CD14-positive monocyte (primary cell): ENCODE measurements around the gene RSPH1. TPM values are rescaled to one million over a fixed set of nuclear protein-coding genes. Genes with fewer than 3 reads are reported as not detected.

ENCODE experiments used
- DNase-seq, 3 donors: peaks; one replicate each; pipeline ENCODE4 v3.0.0-alpha.2; 2011 to 2022
- H2AFZ ChIP-seq: 2 replicates; pipeline ENCODE4 v1.6.0; 2012; ENCODE audit warnings: mild to moderate bottlenecking, low read depth, low read length, inconsistent platforms; ENCODE audit not compliant: insufficient read depth, poor library complexity, severe bottlenecking
- H3K27ac ChIP-seq, 2 donors: 1 replicate in 1 of 2; 2 replicates in 1 of 2; pipeline ENCODE4 v1.5.1; 2012 to 2013; ENCODE audit warnings: low read length in 2 of 2, control low read depth in 1 of 2, inconsistent platforms in 1 of 2, low read depth in 1 of 2, mild to moderate bottlenecking in 1 of 2
- H3K27me3 ChIP-seq, 2 donors: one replicate each; pipeline versions ENCODE4 v1.6.0 to v1.6.1; 2011 to 2013; ENCODE audit warnings: low read length in 2 of 2; ENCODE audit not compliant: control insufficient read depth in 2 of 2, insufficient read depth in 2 of 2
- H3K36me3 ChIP-seq, 2 donors: replicated peaks in 1 of 2; 1 replicate in 1 of 2; 2 replicates in 1 of 2; pipeline versions ENCODE4 v1.5.1 to v1.6.1; 2012 to 2013; ENCODE audit warnings: low read length in 2 of 2, control low read depth in 1 of 2, inconsistent platforms in 1 of 2, mild to moderate bottlenecking in 1 of 2; ENCODE audit not compliant: insufficient read depth in 2 of 2, control insufficient read depth in 1 of 2
- H3K4me1 ChIP-seq, 2 donors: 1 replicate in 1 of 2; 2 replicates in 1 of 2; pipeline versions ENCODE4 v1.5.1 to v1.6.1; 2012 to 2013; ENCODE audit warnings: low read length in 2 of 2, control low read depth in 1 of 2, inconsistent platforms in 1 of 2, mild to moderate bottlenecking in 1 of 2, moderate library complexity in 1 of 2; ENCODE audit not compliant: insufficient read depth in 2 of 2, control insufficient read depth in 1 of 2
- H3K4me2 ChIP-seq: replicated peaks from 2 replicates; pipeline ENCODE3; 2012; ENCODE audit warnings: low read length, moderate library complexity, mild to moderate bottlenecking; ENCODE audit not compliant: poor library complexity, severe bottlenecking; ENCODE audit errors: extremely low read depth
- H3K4me3 ChIP-seq, 3 experiments: fragments of 200-600 bp in 1 of 3; sonication (generic) in 1 of 3; replicated peaks in 1 of 3; 1 replicate in 2 of 3; 2 replicates in 1 of 3; pipeline ENCODE4 v1.5.1; 2011 to 2013; ENCODE audit warnings: low read length in 3 of 3, mild to moderate bottlenecking in 3 of 3, control low read depth in 2 of 3, low read depth in 2 of 3, inconsistent platforms in 1 of 3, moderate library complexity in 1 of 3
- H3K79me2 ChIP-seq: 2 replicates; pipeline ENCODE4 v1.6.0; 2012; ENCODE audit warnings: mild to moderate bottlenecking, control low read depth, inconsistent platforms, low read length, moderate library complexity; ENCODE audit not compliant: insufficient read depth
- H3K9ac ChIP-seq: 2 replicates; pipeline ENCODE4 v1.6.0; 2017; ENCODE audit warnings: low read length, mild to moderate bottlenecking; ENCODE audit not compliant: insufficient read depth, poor library complexity, severe bottlenecking
- H3K9me3 ChIP-seq, 2 donors: replicated peaks in 1 of 2; 1 replicate in 1 of 2; 2 replicates in 1 of 2; pipeline versions ENCODE4 v1.5.1 to v1.6.1; 2012 to 2013; ENCODE audit warnings: low read length in 2 of 2, control low read depth in 1 of 2; ENCODE audit not compliant: control insufficient read depth in 1 of 2, insufficient read depth in 1 of 2
- H4K20me1 ChIP-seq: 2 replicates; pipeline ENCODE4 v1.6.0; 2012; ENCODE audit warnings: mild to moderate bottlenecking, low read length, control low read depth, moderate library complexity; ENCODE audit not compliant: insufficient read depth
- H3K27ac Mint-ChIP-seq, 7 donors: one replicate each; pipeline ENCODE4 v1.8.0; 2020; ENCODE audit warnings: mild to moderate bottlenecking in 7 of 7, mixed read lengths in 7 of 7, moderate library complexity in 6 of 7, inconsistent platforms in 2 of 7
- H3K27me3 Mint-ChIP-seq, 3 donors: one replicate each; pipeline ENCODE4 v1.8.0; 2021 to 2022; ENCODE audit warnings: low read depth in 3 of 3, mild to moderate bottlenecking in 3 of 3, mixed read lengths in 3 of 3, moderate library complexity in 3 of 3, inconsistent platforms in 1 of 3
- H3K36me3 Mint-ChIP-seq, 2 donors: one replicate each; pipeline ENCODE4 v1.8.0; 2020; ENCODE audit warnings: mixed read lengths in 2 of 2, inconsistent platforms in 1 of 2, mild to moderate bottlenecking in 1 of 2
- H3K4me1 Mint-ChIP-seq: one replicate; pipeline ENCODE4 v1.8.0; 2020; ENCODE audit warnings: mild to moderate bottlenecking, mixed read lengths
- H3K4me3 Mint-ChIP-seq, 2 donors: one replicate each; pipeline ENCODE4 v1.8.0; 2020; ENCODE audit warnings: mild to moderate bottlenecking in 2 of 2, mixed read lengths in 2 of 2, moderate library complexity in 1 of 2
- H3K9me3 Mint-ChIP-seq, 7 donors: one replicate each; pipeline ENCODE4 v1.8.0; 2020 to 2022; ENCODE audit warnings: mixed read lengths in 7 of 7, mild to moderate bottlenecking in 6 of 7, moderate library complexity in 6 of 7, inconsistent platforms in 2 of 7
- CTCF ChIP-seq: fragments of 200-600 bp; IDR thresholded peaks from one replicate; pipeline ENCODE4 v1.8.0; 2022; ENCODE audit warnings: antibody characterized with exemption, mild to moderate bottlenecking
- WGBS: methylation state at CpG from one replicate; pipeline ENCODE4 v1.1.5; 2013; ENCODE audit warnings: missing lambda C conversion rate; ENCODE audit not compliant: insufficient coverage; 5-methylcytosine and 5-hydroxymethylcytosine counted together
- intact Hi-C, 2 donors: fragments of 100-400 bp; cut with micrococcal nuclease; formaldehyde crosslinking; loops; one replicate each; pipeline versions ENCODE4 v1.15.0 to v1.15.1; 2023
- polyA plus RNA-seq, 3 donors: library from polyadenylated mRNA; depleted of rRNA in 1 of 3; unstranded in 2 of 3; stranded (reverse) in 1 of 3; fragments of 300-500 nt in 2 of 3; fragments of >200 nt in 1 of 3; fragmentation: Illumina TruSeq in 2 of 3; gene quantifications; 1 replicate in 2 of 3; 2 replicates in 1 of 3; pipeline ENCODE4 v1.2.3, GENCODE V29; 2012 to 2021

Gene RSPH1
- polyA plus RNA-seq, 3 donors: 0.03 TPM; not detected in 2

GRCh38 chr21:42432695-42433094 is 63.3 kb downstream of the RSPH1 start:
- Histone ChIP-seq H3K36me3 (no peaks in the 10 kb centered on the region), H4K20me1 (no peaks in the 10 kb centered on the region), H3K27ac (no peak overlapping the region), H3K4me3 (no peak overlapping the region), H3K9me3 (no peaks in the 10 kb centered on the region), H2AFZ (no peak overlapping the region), H3K9ac (no peak overlapping the region), H3K4me1 (peaks cover 7% of the 10 kb centered on the region in 2 donors), H3K27me3 (no peaks in the 10 kb centered on the region), H3K4me2 (no peak overlapping the region), H3K79me2 (no peaks in the 10 kb centered on the region)
- Mint-ChIP-seq H3K4me1 (peaks cover 11% of the 10 kb centered on the region), H3K27me3 (peaks cover 0 to 2% (median 1%) of the 10 kb centered on the region in 3 donors), H3K9me3 (peaks cover 0 to 15% (median 10%) of the 10 kb centered on the region in 7 donors), H3K27ac (no peak overlapping the region), H3K36me3 (no peaks in the 10 kb centered on the region), H3K4me3 (no peak overlapping the region)
- WGBS: no CpG with 5 or more reads among the region's 1 CpG
- no peak for DNase-seq
- intact Hi-C loops: no loop called here
- no peak for TF ChIP-seq CTCF

GRCh38 chr21:42431196-42431595 is 64.8 kb downstream of the RSPH1 start:
- H2AFZ ChIP-seq: no peak overlapping the region
- H3K27ac ChIP-seq: no peak overlapping the region
- peaks cover 14% of the 10 kb centered on the region for H3K4me1 Mint-ChIP-seq
- no peak for TF ChIP-seq CTCF
- H3K4me2 ChIP-seq: no peak overlapping the region
- no peaks in the 10 kb centered on the region for H3K36me3 ChIP-seq
- no CpG with 5 or more reads among the region's 7 CpGs for WGBS
- H3K27ac Mint-ChIP-seq: peak overlapping the region in 3 of 7 donors; percentile 53 to 64 (median 59)
- peak; percentile 7 to 28 (median 12) for DNase-seq
- H3K79me2 ChIP-seq: no peaks in the 10 kb centered on the region
- H4K20me1 ChIP-seq: no peaks in the 10 kb centered on the region
- no peak overlapping the region for H3K4me3 ChIP-seq
- H3K4me3 Mint-ChIP-seq: no peak overlapping the region
- intact Hi-C loops: no loop called here
- H3K4me1 ChIP-seq: peaks cover 7% of the 10 kb centered on the region in 2 donors
- H3K27me3 ChIP-seq: no peaks in the 10 kb centered on the region
- peaks cover 0 to 11% (median 7%) of the 10 kb centered on the region in 7 donors for H3K9me3 Mint-ChIP-seq
- H3K36me3 Mint-ChIP-seq: no peaks in the 10 kb centered on the region
- no peak overlapping the region for H3K9ac ChIP-seq
- H3K27me3 Mint-ChIP-seq: peaks cover 0 to 2% (median 1%) of the 10 kb centered on the region in 3 donors
- H3K9me3 ChIP-seq: no peaks in the 10 kb centered on the region
